HEK293 (cell line): ENCODE measurements around the gene MPV17L2.

Experiments used
- CTCF ChIA-PET: fragments of 350-600 bp; formaldehyde crosslinking; extraction: SDS; loops from one replicate; lab custom pipeline; 2021; ENCODE audit warnings: antibody characterized with exemption; lab: Yijun Ruan, JAX
- POLR2A ChIA-PET: fragments of 300-600 bp; formaldehyde crosslinking; extraction: SDS; loops from one replicate; lab custom pipeline; 2020; ENCODE audit warnings: antibody characterized with exemption, inconsistent platforms; lab: Yijun Ruan, JAX
- H3K27ac ChIP-seq: fragments of 200-500 bp; sonication (Bioruptor generic); 2 replicates; pipeline ENCODE4 v1.5.1; 2014; ENCODE audit warnings: low read depth, low read length, control low read depth, inconsistent platforms; ENCODE audit errors: extremely low read depth
- H3K36me3 ChIP-seq, 2 experiments: fragments of 200-500 bp in 1 of 2; sonication (Bioruptor generic) in 1 of 2; 1 replicate in 1 of 2; 2 replicates in 1 of 2; pipeline ENCODE4 v1.5.1; 2014 to 2017; ENCODE audit warnings: inconsistent platforms in 2 of 2, low read length in 2 of 2; ENCODE audit not compliant: control insufficient read depth in 2 of 2, insufficient read depth in 1 of 2
- H3K4me1 ChIP-seq: fragments of 200-500 bp; sonication (Bioruptor generic); 2 replicates; pipeline ENCODE4 v1.5.1; 2014; ENCODE audit warnings: mild to moderate bottlenecking, low read length, inconsistent platforms; ENCODE audit not compliant: control insufficient read depth, insufficient read depth
- H3K4me3 ChIP-seq: 2 replicates; pipeline ENCODE4 v1.5.1; 2011; ENCODE audit warnings: low read depth, mild to moderate bottlenecking, control low read depth, low read length, moderate library complexity
- H3K9me3 ChIP-seq: fragments of 200-500 bp; sonication (Bioruptor generic); 2 replicates; pipeline ENCODE4 v1.5.1; 2014; ENCODE audit warnings: low read depth, low read length, inconsistent platforms; ENCODE audit not compliant: control insufficient read depth, insufficient read depth
- ATF2 ChIP-seq: fragments of 450-650 bp; formaldehyde crosslinking; IDR thresholded peaks from 2 replicates; pipeline ENCODE4 v1.5.1; 2016; ENCODE audit warnings: missing biosample characterization, missing genetic modification characterization, low read depth
- PATZ1 ChIP-seq: fragments of 450-650 bp; formaldehyde crosslinking; IDR thresholded peaks from 2 replicates; pipeline ENCODE4 v1.5.1; 2016; ENCODE audit warnings: missing biosample characterization, missing genetic modification characterization
- PRDM10 ChIP-seq: fragments of 450-650 bp; formaldehyde crosslinking; IDR thresholded peaks from 2 replicates; pipeline ENCODE4 v1.5.1; 2016; ENCODE audit warnings: missing biosample characterization, missing genetic modification characterization
- ZBTB10 ChIP-seq: fragments of 450-650 bp; formaldehyde crosslinking; IDR thresholded peaks from 2 replicates; pipeline ENCODE4 v1.5.1; 2016; ENCODE audit warnings: missing biosample characterization, missing genetic modification characterization
- ZBTB11 ChIP-seq: fragments of 450-650 bp; formaldehyde crosslinking; conservative IDR thresholded peaks from 2 replicates; pipeline ENCODE4 v1.5.1; 2016; ENCODE audit warnings: low read depth, missing biosample characterization, missing genetic modification characterization
- ZBTB49 ChIP-seq: fragments of 450-650 bp; formaldehyde crosslinking; IDR thresholded peaks from 2 replicates; pipeline ENCODE4 v1.5.1; 2016; ENCODE audit warnings: missing biosample characterization, missing genetic modification characterization, low read depth
- ZBTB7A ChIP-seq: fragments of 450-650 bp; formaldehyde crosslinking; IDR thresholded peaks from 2 replicates; pipeline ENCODE4 v1.5.1; 2016; ENCODE audit warnings: low read depth, missing biosample characterization, missing genetic modification characterization
- ZNF24 ChIP-seq: fragments of 450-650 bp; formaldehyde crosslinking; IDR thresholded peaks from 2 replicates; pipeline ENCODE4 v1.5.1; 2016; ENCODE audit warnings: missing biosample characterization, missing genetic modification characterization
- ZNF302 ChIP-seq: fragments of 450-650 bp; formaldehyde crosslinking; IDR thresholded peaks from 2 replicates; pipeline ENCODE4 v1.5.1; 2016; ENCODE audit warnings: missing biosample characterization, missing genetic modification characterization, low read depth
- ZNF324 ChIP-seq: fragments of 450-650 bp; formaldehyde crosslinking; IDR thresholded peaks from 2 replicates; pipeline ENCODE4 v1.5.1; 2016; ENCODE audit warnings: missing biosample characterization, missing genetic modification characterization
- ZNF341 ChIP-seq: fragments of 450-650 bp; formaldehyde crosslinking; IDR thresholded peaks from 2 replicates; pipeline ENCODE4; 2016; ENCODE audit warnings: low read depth, missing biosample characterization, missing genetic modification characterization
- ZNF514 ChIP-seq: fragments of 450-650 bp; formaldehyde crosslinking; IDR thresholded peaks from 2 replicates; pipeline ENCODE4 v1.5.1; 2016; ENCODE audit warnings: missing biosample characterization, missing genetic modification characterization
- ZNF580 ChIP-seq: fragments of 450-650 bp; formaldehyde crosslinking; IDR thresholded peaks from 2 replicates; pipeline ENCODE4 v1.5.1; 2016; ENCODE audit warnings: missing biosample characterization, missing genetic modification characterization
- ZNF596 ChIP-seq: fragments of 450-650 bp; IDR thresholded peaks from 2 replicates; pipeline ENCODE4 v1.5.0; 2018; ENCODE audit warnings: missing biosample characterization, mild to moderate bottlenecking, missing genetic modification characterization, moderate library complexity
- ZNF610 ChIP-seq: fragments of 450-650 bp; formaldehyde crosslinking; IDR thresholded peaks from 2 replicates; pipeline ENCODE4 v1.5.1; 2016; ENCODE audit warnings: missing biosample characterization, missing genetic modification characterization, borderline replicate concordance
- ZNF768 ChIP-seq: fragments of 450-650 bp; formaldehyde crosslinking; IDR thresholded peaks from 2 replicates; pipeline ENCODE4 v1.5.1; 2018; ENCODE audit warnings: missing biosample characterization, mild to moderate bottlenecking, missing genetic modification characterization
- ZNF776 ChIP-seq: fragments of 450-650 bp; formaldehyde crosslinking; IDR thresholded peaks from 2 replicates; pipeline ENCODE4 v1.5.0; 2017; ENCODE audit warnings: missing biosample characterization, missing genetic modification characterization, borderline replicate concordance
- ZSCAN18 ChIP-seq: fragments of 450-650 bp; formaldehyde crosslinking; IDR thresholded peaks from 2 replicates; pipeline ENCODE4 v1.5.1; 2016; ENCODE audit warnings: missing biosample characterization, missing genetic modification characterization

The MPV17L2 gene

GRCh38 chr19:18159810-18160209 lies 33.2 kb upstream of the MPV17L2 start (continued):
- TF ChIP-seq ZBTB11 (no peak), ZNF610 (no peak), PATZ1 (tag by site-specific recombination) (no peak), ZNF596 (no peak), ZNF514 (tag by site-specific recombination) (no peak), ZBTB7A (no peak), ZNF768 (tag by site-specific recombination) (no peak), ZNF302 (no peak), ZNF776 (tag by site-specific recombination) (no peak), ZNF324 (no peak), ZBTB49 (tag by site-specific recombination) (no peak), ZNF24 (tag by site-specific recombination) (no peak), PRDM10 (tag by site-specific recombination) (no peak)

- CTCF ChIA-PET, result interaction anchor here (0.6 to 2.7 kb wide), 18 partner anchors 8 to 119 kb away, joined by 3 to 14 read pairs (median 4); partner anchors contain the start of genes IL12RB1 and PIK3R2
- no peaks in the 10 kb centered on the region for H3K9me3 ChIP-seq
- peak overlapping the region; percentile 28; the same call in 1 of the 2 replicates for H3K27ac ChIP-seq
- peaks cover 20 to 50% of the 10 kb centered on the region in 2 experiments; a peak in 2 of 3 replicates for H3K36me3 ChIP-seq
- POLR2A ChIA-PET, result interaction anchor here (1.2 kb wide), 1 partner anchor 32 kb away, joined by 3 read pairs; the partner anchor contains the start of gene MPV17L2
- no peak overlapping the region for H3K4me3 ChIP-seq
- H3K4me1 ChIP-seq, result peaks cover 12% of the 10 kb centered on the region
- TF ChIP-seq ZBTB10 (tag by site-specific recombination), result no peak
- peak; percentile 91 for TF ChIP-seq ZNF580 (tag by site-specific recombination)
- TF ChIP-seq ATF2 (tag by site-specific recombination), result no peak
- no peak for TF ChIP-seq ZSCAN18 (tag by site-specific recombination)
- peak; percentile 82 for TF ChIP-seq ZNF341
Observed at GRCh38 chr19:18160493-18160970, 32.5 kb upstream of the MPV17L2 start.
